ENCODE results near the gene FAM161A. TPM values are rescaled to one million over a fixed set of nuclear protein-coding genes. Genes with fewer than 3 reads are reported as not detected.
"Not testable (repeated sequence)": the region's sequence is repeated elsewhere in the genome, so short reads cannot be mapped to it uniquely, and the experiment has no call there.

The FAM161A gene
- total RNA-seq, 2 experiments from 2014 or later, result 6.5 to 6.6 TPM

DNA sequence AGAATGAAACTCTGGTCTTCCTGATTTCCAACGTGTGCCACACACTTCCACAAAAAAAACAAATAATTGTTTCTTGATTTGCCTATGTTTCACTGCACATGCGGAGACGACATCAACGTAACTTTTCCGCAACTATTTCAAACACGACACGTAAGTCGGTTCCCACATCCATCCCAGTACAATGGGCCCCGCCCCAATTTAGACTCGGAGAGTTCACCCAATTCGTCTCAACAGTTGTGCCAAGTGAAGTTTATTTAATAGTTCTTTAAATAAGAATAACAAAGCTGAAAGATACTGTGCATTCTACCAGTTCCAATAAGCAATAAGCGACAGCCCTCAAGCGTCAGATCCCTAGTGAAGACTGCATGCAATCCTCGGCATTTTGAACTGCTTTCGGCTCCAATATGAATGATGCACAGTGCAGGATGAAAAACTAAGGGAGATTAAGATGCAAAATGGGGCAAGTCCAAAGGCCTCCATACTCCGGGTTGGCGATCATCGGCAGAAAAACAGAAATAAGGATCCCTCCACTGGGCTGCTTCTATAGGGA, 33.9 kb upstream of the FAM161A start:
- Mint-ChIP-seq H3K27me3 (no peaks in the 10 kb centered on the region), H3K4me1 (ENCODE audit: low read depth) (peaks cover 31% of the 10 kb centered on the region), H3K9me3 (no peaks in the 10 kb centered on the region), H3K36me3 (ENCODE audit: low read depth) (peaks cover 37% of the 10 kb centered on the region), H3K27ac (peak overlapping the region; percentile 99), H3K4me3 (peak overlapping the region; percentile 99)
- TF ChIP-seq, protein P1, sequence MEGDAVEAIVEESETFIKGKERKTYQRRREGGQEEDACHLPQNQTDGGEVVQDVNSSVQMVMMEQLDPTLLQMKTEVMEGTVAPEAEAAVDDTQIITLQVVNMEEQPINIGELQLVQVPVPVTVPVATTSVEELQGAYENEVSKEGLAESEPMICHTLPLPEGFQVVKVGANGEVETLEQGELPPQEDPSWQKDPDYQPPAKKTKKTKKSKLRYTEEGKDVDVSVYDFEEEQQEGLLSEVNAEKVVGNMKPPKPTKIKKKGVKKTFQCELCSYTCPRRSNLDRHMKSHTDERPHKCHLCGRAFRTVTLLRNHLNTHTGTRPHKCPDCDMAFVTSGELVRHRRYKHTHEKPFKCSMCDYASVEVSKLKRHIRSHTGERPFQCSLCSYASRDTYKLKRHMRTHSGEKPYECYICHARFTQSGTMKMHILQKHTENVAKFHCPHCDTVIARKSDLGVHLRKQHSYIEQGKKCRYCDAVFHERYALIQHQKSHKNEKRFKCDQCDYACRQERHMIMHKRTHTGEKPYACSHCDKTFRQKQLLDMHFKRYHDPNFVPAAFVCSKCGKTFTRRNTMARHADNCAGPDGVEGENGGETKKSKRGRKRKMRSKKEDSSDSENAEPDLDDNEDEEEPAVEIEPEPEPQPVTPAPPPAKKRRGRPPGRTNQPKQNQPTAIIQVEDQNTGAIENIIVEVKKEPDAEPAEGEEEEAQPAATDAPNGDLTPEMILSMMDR (IDR thresholded peaks at IDR 0.05), result no peak
- intact Hi-C loops (cut with micrococcal nuclease), result no loop called here
- POLR2A ChIA-PET, result interaction anchor here (0.5 to 3.2 kb wide), 7 partner anchors 10 to 49 kb away, joined by 3 to 14 read pairs (median 4); no protein-coding TSS in a partner anchor
- ATAC-seq (no peak), DNase-seq (peak; percentile 21)
- CTCF ChIA-PET, result no interaction called here

DNA sequence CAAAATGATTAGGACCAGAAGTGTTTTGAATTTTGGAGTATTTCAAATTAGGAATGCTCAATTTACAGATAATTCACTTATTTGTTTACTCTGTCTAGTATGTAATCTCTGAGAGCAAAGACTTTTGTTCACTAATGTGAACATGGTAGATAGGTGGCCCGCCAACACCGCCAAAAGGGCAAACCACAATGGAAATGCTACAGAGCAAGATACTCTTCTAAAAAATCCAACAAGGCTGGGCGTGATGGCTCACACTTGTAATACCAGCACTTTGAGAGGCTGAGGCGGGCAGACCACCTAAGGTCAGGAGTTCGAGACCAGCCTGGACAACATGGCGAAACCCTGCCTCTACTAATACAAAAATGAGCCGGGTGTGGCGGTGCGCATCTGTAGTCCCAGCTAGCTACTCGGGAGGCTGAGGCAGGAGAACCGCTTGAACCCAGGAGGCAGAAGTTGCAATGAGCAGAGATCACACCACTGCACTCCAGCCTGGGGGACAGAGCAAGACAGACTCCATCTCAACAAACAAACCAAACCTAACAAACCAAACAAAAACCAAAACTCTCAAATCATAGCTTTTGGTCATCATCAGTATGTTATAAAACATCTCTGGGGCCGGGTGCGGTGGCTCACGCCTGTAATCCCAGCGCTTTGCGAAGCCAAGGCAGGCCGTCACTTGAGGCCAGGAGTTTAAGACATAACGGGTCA, 32.2 kb upstream of the FAM161A start:
- Mint-ChIP-seq H3K4me1 (ENCODE audit: low read depth) (peaks cover 31% of the 10 kb centered on the region), H3K27ac (peak overlapping the region; percentile 99), H3K36me3 (ENCODE audit: low read depth) (peaks cover 45% of the 10 kb centered on the region), H3K27me3 (no peaks in the 10 kb centered on the region), H3K9me3 (no peaks in the 10 kb centered on the region), H3K4me3 (peak overlapping the region; percentile 99)
- CTCF ChIA-PET, result interaction anchor here (1.2 kb wide), 1 partner anchor 11 kb away, joined by 4 read pairs; no protein-coding TSS in a partner anchor
- DNase-seq, result peak; percentile 59
- TF ChIP-seq, protein P1 (IDR thresholded peaks at IDR 0.05), result no peak
- POLR2A ChIA-PET, result interaction anchor here (1.2 to 3.2 kb wide), 6 partner anchors 8 to 33 kb away, joined by 3 to 14 read pairs (median 7); partner anchors contain the start of gene FAM161A
- intact Hi-C loops (cut with micrococcal nuclease), result no loop called here
- ATAC-seq, result no peak

DNA sequence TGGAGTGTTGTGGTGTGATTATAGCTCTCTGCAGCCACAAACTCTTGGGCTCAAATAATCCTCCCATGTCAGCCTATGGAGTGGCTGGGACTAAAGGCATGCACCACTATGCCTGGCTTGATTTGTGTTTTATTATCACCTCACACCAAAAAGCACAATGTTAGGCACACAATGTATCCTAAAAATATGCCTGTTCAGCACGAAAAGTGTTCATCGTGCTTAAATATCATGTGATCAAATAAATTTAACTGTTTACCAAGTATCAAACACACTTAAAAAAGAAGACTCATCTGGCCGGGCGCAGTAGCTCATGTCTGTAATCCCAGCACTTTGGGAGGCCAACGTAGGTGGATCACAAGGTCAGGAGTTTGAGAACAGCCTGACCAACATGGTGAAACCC, 29.0 kb upstream of the FAM161A start:
- Mint-ChIP-seq H3K36me3 (ENCODE audit: low read depth) (peaks cover 58% of the 10 kb centered on the region), H3K4me1 (ENCODE audit: low read depth) (peaks cover 31% of the 10 kb centered on the region), H3K9me3 (no peaks in the 10 kb centered on the region), H3K27ac (no peak overlapping the region), H3K4me3 (no peak overlapping the region), H3K27me3 (no peaks in the 10 kb centered on the region)
- POLR2A ChIA-PET, result interaction anchor here (0.8 kb wide), 1 partner anchor 29 kb away, joined by 3 read pairs; the partner anchor contains the start of gene FAM161A
- TF ChIP-seq, protein P1 (IDR thresholded peaks at IDR 0.05), result no peak
- CTCF ChIA-PET, result no interaction called here
- DNase-seq, result no peak
- no peak for ATAC-seq
- intact Hi-C loops (cut with micrococcal nuclease), result no loop called here

DNA sequence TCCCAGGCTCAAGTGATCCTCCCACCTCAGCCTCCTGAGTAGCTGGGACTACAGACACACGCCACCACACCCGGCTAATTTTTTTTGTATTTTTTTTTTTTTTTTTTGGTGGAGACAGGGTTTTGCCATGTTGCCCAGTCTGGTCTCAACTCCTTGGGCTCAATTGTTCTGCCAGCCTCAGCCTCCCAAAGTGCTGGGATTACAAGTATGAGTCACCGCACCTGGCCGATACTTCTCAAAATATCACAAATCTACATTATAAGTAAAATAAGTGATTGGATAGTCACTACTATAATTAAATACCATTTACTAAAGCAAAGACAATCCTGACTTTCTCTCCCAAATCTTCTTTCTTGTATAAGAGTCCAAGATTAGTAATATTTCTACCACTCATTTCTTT, 25.5 kb upstream of the FAM161A start:
- not testable (repeated sequence) for DNase-seq, H3K27me3 Mint-ChIP-seq

DNA sequence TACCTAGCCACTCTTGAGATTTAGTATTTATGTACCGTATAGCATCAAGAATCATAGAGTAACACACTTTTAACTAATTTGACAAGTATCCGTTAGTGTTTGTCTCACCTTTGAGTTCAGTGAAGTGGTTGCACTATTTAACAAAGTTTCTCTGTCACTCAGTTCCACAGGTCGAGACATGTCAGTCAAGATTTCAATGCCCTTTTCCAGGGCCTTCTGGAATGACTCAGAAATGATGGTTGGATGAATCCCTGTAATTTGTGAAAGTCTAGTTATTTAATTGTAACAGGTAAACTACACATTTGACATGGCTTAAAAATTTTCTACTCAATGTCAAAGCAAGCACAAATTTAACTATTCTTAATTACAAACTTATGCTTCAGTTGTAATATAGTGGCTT, 24.9 kb upstream of the FAM161A start:
- ATAC-seq, result no peak
- H3K4me3 Mint-ChIP-seq, result no peak overlapping the region
- no peaks in the 10 kb centered on the region for H3K9me3 Mint-ChIP-seq
- H3K27ac Mint-ChIP-seq, result peak overlapping the region; percentile 5
- CTCF ChIA-PET, result no interaction called here
- peaks cover 7% of the 10 kb centered on the region for H3K4me1 Mint-ChIP-seq (ENCODE audit: low read depth)
- POLR2A ChIA-PET, result interaction anchor here (0.8 to 1.2 kb wide), 2 partner anchors 8 to 12 kb away, joined by 3 to 4 read pairs; no protein-coding TSS in a partner anchor
- H3K27me3 Mint-ChIP-seq, result no peaks in the 10 kb centered on the region
- intact Hi-C loops (cut with micrococcal nuclease), result no loop called here
- TF ChIP-seq, protein P1 (IDR thresholded peaks at IDR 0.05), result no peak
- DNase-seq, result no peak
- H3K36me3 Mint-ChIP-seq (ENCODE audit: low read depth), result peaks cover 59% of the 10 kb centered on the region

More for the DNA sequence above, 25.5 kb upstream of the FAM161A start:
- intact Hi-C loops (cut with micrococcal nuclease); CTCF ChIA-PET; ATAC-seq; H3K4me1 Mint-ChIP-seq (ENCODE audit: low read depth); H3K4me3 Mint-ChIP-seq; H3K9me3 Mint-ChIP-seq: not testable (repeated sequence)
- peaks cover 55% of the 10 kb centered on the region for H3K36me3 Mint-ChIP-seq (ENCODE audit: low read depth)
- peak overlapping the region; percentile 3 for H3K27ac Mint-ChIP-seq
- POLR2A ChIA-PET, result interaction anchor here (2.1 kb wide), 1 partner anchor 12 kb away, joined by 7 read pairs; no protein-coding TSS in a partner anchor
